Prostate gland (tissue), 2 donors: ENCODE data around the gene NKTR.

ENCODE experiments used
- CTCF ChIP-seq, 4 experiments: fragments of 200-600 bp in 2 of 4; fragments of 450-650 bp in 2 of 4; sonication (generic) in 2 of 4; IDR thresholded peaks; 1 replicate in 3 of 4; 2 replicates in 1 of 4; pipeline ENCODE4 v1.5.1; 2016 to 2019; ENCODE audit warnings: antibody characterized with exemption in 4 of 4, mild to moderate bottlenecking in 2 of 4, moderate library complexity in 2 of 4
- POLR2A ChIP-seq: fragments of 450-650 bp; IDR thresholded peaks from one replicate; pipeline ENCODE4 v1.6.1; 2016; ENCODE audit warnings: antibody characterized with exemption, mild to moderate bottlenecking
- POLR2AphosphoS5 ChIP-seq: sonication (generic); formaldehyde crosslinking; IDR thresholded peaks from one replicate; pipeline ENCODE4 v1.6.1; 2017; ENCODE audit warnings: antibody characterized with exemption

GRCh38 chr3:42697289-42698051 lies 97.0 kb downstream of the NKTR start:
- no peak for TF ChIP-seq CTCF (IDR thresholded peaks at IDR 0.05)
- TF ChIP-seq POLR2A = no peak
- TF ChIP-seq POLR2AphosphoS5 = no peak
